Measurements from ENCODE around the gene SGK2. TPM values are rescaled to one million over a fixed set of nuclear protein-coding genes. Genes with fewer than 3 reads are reported as not detected.

The SGK2 gene
- total RNA-seq, 2 experiments from 2014 or later, result 0.41 to 0.48 TPM

GRCh38 chr20:43542161-43542560 lies 16.7 kb upstream of the SGK2 start:
- Histone ChIP-seq H3K4me3 (ENCODE audit: low read depth, low read length, poor library complexity, severe bottlenecking) (no peak overlapping the region), H3K9me3 (ENCODE audit: low read length) (no peaks in the 10 kb centered on the region), H3K36me3 (ENCODE audit: insufficient read depth, low read length) (no peaks in the 10 kb centered on the region; the same call in none of the 2 replicates), H3K79me2 (ENCODE audit: insufficient read depth, low read depth, low read length) (no peaks in the 10 kb centered on the region), H2AFZ (ENCODE audit: low read length) (no peak overlapping the region), H3K4me1 (ENCODE audit: insufficient read depth, low read length, poor library complexity, severe bottlenecking) (no peaks in the 10 kb centered on the region), H3K27ac (ENCODE audit: low read depth, low read length, poor library complexity, severe bottlenecking) (no peak overlapping the region), H3K4me2 (ENCODE audit: low read length) (no peak overlapping the region), H4K20me1 (ENCODE audit: insufficient read depth, low read length) (no peaks in the 10 kb centered on the region), H3K9me2 (ENCODE audit: insufficient read depth, low read length) (no peaks in the 10 kb centered on the region)
- no TSS peak for BruUV-seq (replicated peaks)
- intact Hi-C loops (cut with micrococcal nuclease; ENCODE audit: unreplicated experiment), result no loop called here
- CTCF ChIA-PET (ENCODE audit: unreplicated experiment), result no interaction called here
- DNase-seq (ENCODE audit: low spot score), result no peak
- POLR2A ChIA-PET, result interaction anchor here (0.6 to 1.0 kb wide), 2 partner anchors 10 to 16 kb away, joined by 3 to 5 read pairs; no protein-coding TSS in a partner anchor
- TF ChIP-seq EZH2phosphoT487 (IDR thresholded peaks at IDR 0.05; ENCODE audit: borderline replicate concordance, low read depth, low read length) (no peak), CTCF (conservative IDR thresholded peaks at IDR 0.05; ENCODE audit: low read length) (no peak)

GRCh38 chr20:43542674-43543073 lies 16.2 kb upstream of the SGK2 start:
- Histone ChIP-seq H2AFZ (ENCODE audit: low read length) (no peak overlapping the region), H3K4me3 (ENCODE audit: low read depth, low read length, poor library complexity, severe bottlenecking) (no peak overlapping the region), H3K27ac (ENCODE audit: low read depth, low read length, poor library complexity, severe bottlenecking) (no peak overlapping the region), H3K4me2 (ENCODE audit: low read length) (no peak overlapping the region), H3K79me2 (ENCODE audit: insufficient read depth, low read depth, low read length) (no peaks in the 10 kb centered on the region), H3K4me1 (ENCODE audit: insufficient read depth, low read length, poor library complexity, severe bottlenecking) (no peaks in the 10 kb centered on the region), H3K9me2 (ENCODE audit: insufficient read depth, low read length) (no peaks in the 10 kb centered on the region), H4K20me1 (ENCODE audit: insufficient read depth, low read length) (no peaks in the 10 kb centered on the region), H3K36me3 (ENCODE audit: insufficient read depth, low read length) (no peaks in the 10 kb centered on the region; the same call in 1 of the 2 replicates), H3K9me3 (ENCODE audit: low read length) (no peaks in the 10 kb centered on the region)
- intact Hi-C loops (cut with micrococcal nuclease; ENCODE audit: unreplicated experiment), result no loop called here
- ChIA-PET POLR2A (interaction anchor here (0.6 to 1.0 kb wide), 2 partner anchors 10 to 16 kb away, joined by 3 to 5 read pairs; no protein-coding TSS in a partner anchor), CTCF (ENCODE audit: unreplicated experiment) (no interaction called here)
- no TSS peak for BruUV-seq (replicated peaks)
- no peak for DNase-seq (ENCODE audit: low spot score)
- no peak for TF ChIP-seq CTCF (conservative IDR thresholded peaks at IDR 0.05; ENCODE audit: low read length)
- no peak for TF ChIP-seq EZH2phosphoT487 (IDR thresholded peaks at IDR 0.05; ENCODE audit: borderline replicate concordance, low read depth, low read length)

GRCh38 chr20:43543138-43543537 lies 15.7 kb upstream of the SGK2 start:
- Histone ChIP-seq H3K9me3 (ENCODE audit: low read length) (no peaks in the 10 kb centered on the region), H2AFZ (ENCODE audit: low read length) (no peak overlapping the region), H4K20me1 (ENCODE audit: insufficient read depth, low read length) (no peaks in the 10 kb centered on the region), H3K36me3 (ENCODE audit: insufficient read depth, low read length) (no peaks in the 10 kb centered on the region; the same call in 1 of the 2 replicates), H3K4me3 (ENCODE audit: low read depth, low read length, poor library complexity, severe bottlenecking) (no peak overlapping the region), H3K27ac (ENCODE audit: low read depth, low read length, poor library complexity, severe bottlenecking) (no peak overlapping the region), H3K4me1 (ENCODE audit: insufficient read depth, low read length, poor library complexity, severe bottlenecking) (no peaks in the 10 kb centered on the region), H3K79me2 (ENCODE audit: insufficient read depth, low read depth, low read length) (no peaks in the 10 kb centered on the region), H3K9me2 (ENCODE audit: insufficient read depth, low read length) (no peaks in the 10 kb centered on the region), H3K4me2 (ENCODE audit: low read length) (no peak overlapping the region)
- intact Hi-C loops (cut with micrococcal nuclease; ENCODE audit: unreplicated experiment), result no loop called here
- TF ChIP-seq CTCF (conservative IDR thresholded peaks at IDR 0.05; ENCODE audit: low read length), result no peak
- POLR2A ChIA-PET, result interaction anchor here (1.0 kb wide), 1 partner anchor 11 kb away, joined by 5 read pairs; no protein-coding TSS in a partner anchor
- no peak for DNase-seq (ENCODE audit: low spot score)
- CTCF ChIA-PET (ENCODE audit: unreplicated experiment), result no interaction called here
- no TSS peak for BruUV-seq (replicated peaks)
